T1000 (cell line): Measurements from ENCODE around the gene TIMM44.

Experiments used
- DNase-seq: peaks from one replicate; lab custom pipeline; 2025; ENCODE audit warnings: mixed read lengths; lab: John Stamatoyannopoulos, UW

The TIMM44 gene, protein sequence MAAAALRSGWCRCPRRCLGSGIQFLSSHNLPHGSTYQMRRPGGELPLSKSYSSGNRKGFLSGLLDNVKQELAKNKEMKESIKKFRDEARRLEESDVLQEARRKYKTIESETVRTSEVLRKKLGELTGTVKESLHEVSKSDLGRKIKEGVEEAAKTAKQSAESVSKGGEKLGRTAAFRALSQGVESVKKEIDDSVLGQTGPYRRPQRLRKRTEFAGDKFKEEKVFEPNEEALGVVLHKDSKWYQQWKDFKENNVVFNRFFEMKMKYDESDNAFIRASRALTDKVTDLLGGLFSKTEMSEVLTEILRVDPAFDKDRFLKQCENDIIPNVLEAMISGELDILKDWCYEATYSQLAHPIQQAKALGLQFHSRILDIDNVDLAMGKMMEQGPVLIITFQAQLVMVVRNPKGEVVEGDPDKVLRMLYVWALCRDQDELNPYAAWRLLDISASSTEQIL

DNA sequence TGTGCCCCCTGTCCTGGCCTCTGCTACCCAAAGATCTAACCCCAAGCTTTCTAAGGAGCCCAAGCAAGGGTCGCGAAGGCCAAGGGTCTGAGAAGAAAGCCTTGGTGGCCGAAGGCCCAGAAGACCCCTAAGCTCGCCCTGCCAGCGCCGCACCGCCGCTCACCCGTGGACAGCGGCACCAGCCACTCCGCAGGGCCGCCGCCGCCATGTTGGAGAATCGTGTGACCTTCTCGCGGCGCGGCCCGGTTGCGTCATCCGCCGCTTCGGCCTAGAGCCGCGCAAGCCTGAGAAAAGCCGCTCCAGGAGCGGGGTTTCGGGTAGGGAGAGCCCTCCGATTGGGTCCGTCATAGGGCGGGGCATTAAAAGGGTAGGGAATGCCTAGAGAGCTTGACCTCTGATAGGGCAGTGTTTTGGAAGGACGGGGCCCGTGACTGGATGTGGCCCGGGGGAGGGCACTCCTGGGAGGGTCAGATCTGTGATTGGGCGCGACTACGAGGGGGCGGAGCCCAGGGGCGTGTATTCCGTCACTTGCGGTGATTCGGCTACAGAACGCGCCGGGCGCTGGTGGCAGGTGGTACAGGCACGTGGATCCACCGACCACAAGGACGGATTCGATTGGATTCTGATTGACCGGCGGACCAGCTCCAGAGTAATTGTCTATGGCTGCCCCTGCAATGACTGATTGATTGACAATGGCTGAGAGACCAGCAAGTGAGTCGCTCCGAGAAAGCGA is at the start of gene TIMM44:
TSS of gene TIMM44 (minus strand) at position 223 of the 733 bp plus-strand sequence. CDS start at position 208, 15 bp downstream.
- peak; percentile 98 for DNase-seq

DNA sequence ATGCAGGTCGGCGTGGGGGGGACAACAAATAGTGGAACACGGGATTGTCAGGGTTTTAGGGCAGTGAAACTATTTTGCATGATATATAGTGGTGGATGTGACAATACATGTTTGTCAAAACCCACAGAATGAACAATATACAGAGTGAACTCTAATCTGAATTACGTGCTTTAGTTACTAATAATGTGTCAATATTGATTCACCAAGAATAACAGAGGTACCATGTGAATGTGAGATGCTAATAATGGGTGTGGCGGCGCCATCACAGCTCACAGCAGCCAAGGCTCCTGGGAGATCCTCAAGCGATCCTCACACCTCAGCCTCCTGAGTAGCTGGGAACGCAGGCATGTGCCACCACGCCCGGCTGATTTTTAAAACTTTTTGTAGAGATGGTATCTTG is 49.1 kb upstream of the TIMM44 start:
- no peak for DNase-seq

DNA sequence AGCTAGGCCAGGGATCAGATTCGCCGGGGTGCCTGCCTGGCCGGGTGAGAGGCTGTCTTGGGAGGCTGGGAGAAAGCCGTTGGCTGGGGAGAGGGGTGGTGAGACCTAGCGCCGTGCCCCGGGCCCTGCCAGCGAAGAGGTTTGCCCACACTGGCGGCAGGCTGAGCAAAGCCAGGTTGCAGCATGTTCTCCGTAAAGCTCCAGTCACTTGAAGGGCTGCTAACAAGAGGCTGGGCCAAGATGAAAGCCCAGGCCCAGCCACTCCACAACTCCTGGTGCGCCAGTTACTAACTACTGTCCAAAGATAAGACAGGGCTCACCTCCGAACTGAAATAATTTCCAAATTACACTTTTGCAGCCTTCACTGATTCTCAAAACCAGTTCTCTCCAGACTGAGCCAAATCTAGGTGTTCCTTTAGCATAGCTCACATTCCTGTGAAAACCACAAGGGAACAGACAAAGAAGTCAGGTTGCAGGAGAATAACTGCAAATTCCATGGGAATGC is 45.7 kb upstream of the TIMM44 start:
- no peak for DNase-seq

DNA sequence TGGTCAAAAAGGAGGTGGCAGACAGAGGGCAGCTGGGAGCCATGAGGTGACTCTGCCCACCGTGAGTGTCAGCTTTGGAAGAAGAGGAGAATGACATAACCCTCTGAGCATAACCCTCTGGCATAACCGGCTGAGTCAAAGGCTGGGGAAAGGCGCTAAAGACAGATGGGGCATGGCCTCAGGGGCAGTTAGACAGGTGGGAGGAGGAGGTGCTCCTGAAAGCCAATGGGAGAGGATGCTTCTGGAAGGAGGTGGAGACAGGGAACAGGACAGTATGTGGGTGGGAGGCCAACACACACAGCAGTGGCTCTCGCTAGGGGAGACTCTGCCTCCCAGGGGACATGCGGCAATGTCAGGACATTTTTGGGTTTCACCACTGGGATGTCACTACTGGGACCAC is 44.8 kb upstream of the TIMM44 start:
- no peak for DNase-seq

DNA sequence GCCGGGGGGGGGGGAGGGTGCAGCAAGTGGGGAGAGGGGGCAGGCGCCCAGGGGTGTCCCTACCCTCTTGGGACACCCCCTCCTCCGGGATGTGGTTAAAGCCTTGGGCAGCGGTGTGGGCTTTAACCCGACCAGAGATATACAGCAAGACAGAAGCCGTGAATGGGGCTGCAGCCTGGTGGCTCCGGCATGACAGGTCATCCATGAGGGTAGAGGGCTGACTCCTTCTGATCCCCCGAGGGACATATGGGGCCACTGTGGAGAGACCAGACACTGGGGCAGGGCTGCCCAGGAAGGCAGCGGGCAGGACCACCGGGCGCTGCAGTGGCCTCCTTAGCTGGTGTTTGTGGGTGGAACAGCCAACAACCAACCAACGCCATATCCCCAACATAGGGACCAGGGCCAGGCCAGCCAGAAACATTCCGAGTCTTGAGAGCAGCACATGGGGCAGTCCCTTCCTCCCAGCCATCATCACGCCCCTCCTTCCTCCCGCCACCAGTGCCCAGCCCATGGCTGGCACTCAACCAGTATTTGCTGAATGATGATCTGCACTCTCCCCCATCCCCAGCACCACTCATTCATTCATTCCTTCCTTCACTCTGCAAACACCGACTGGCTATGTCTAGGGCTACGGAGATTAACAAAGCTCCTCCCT is 43.8 kb upstream of the TIMM44 start:
- DNase-seq: no peak

DNA sequence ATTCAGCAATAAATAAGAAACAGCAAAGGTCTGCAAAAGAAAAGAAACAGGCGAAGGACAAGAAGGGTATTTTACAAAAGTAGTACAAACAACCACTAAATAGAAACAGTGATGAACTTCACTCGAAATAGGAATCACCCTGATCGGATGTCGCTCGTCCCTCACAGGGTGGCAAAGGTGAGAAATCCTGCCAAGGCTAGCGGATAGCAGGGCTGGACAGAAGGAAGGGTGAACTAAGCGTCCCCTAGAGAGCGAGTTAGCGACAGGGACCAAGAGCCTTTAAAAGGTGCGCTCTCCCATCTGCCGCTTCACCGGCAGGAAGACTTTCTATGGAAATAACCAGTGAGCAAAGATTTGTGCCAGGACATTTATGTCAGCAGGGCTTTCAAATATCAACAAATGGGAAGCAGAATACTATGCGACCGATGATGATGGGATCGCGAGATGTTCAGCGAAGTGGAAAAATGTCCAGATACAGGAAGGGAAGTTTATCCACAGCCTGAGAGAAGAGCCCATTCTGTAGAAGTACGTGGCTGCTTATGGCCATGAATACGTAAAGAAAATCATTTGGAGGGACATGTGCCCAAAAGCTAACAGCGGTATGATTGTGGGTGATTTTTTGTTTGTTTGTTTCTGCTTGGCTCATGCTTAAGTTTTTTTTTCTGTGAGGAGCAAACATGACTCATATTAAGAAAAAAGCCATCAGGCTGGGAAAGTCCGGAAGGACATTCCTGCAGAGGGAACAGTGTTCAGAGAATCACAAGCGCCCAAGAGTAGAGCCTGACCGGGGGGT is 43.1 kb upstream of the TIMM44 start:
- peak; percentile 11 for DNase-seq

DNA sequence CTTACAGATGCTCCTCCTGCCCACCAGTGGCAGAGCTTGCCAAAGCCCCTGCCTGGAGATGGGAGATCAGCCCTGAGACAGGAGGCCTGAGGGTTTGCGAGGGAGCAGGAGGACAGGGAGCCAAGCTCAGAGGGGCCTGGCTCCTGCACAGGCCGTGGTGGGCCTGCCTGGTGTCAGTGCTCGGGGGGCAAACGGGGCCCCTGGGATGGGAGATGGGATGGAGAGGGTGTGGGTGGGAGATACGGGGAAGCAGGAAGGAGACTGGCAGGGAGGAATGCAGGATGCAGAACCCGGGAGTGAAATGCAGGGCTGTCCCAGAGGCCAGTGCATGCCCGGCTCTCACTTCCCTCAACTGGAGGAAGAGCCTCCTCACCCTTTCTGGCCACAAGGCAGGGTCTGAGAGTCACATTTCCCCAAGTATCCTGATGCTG is 42.0 kb upstream of the TIMM44 start:
- DNase-seq: no peak

DNA sequence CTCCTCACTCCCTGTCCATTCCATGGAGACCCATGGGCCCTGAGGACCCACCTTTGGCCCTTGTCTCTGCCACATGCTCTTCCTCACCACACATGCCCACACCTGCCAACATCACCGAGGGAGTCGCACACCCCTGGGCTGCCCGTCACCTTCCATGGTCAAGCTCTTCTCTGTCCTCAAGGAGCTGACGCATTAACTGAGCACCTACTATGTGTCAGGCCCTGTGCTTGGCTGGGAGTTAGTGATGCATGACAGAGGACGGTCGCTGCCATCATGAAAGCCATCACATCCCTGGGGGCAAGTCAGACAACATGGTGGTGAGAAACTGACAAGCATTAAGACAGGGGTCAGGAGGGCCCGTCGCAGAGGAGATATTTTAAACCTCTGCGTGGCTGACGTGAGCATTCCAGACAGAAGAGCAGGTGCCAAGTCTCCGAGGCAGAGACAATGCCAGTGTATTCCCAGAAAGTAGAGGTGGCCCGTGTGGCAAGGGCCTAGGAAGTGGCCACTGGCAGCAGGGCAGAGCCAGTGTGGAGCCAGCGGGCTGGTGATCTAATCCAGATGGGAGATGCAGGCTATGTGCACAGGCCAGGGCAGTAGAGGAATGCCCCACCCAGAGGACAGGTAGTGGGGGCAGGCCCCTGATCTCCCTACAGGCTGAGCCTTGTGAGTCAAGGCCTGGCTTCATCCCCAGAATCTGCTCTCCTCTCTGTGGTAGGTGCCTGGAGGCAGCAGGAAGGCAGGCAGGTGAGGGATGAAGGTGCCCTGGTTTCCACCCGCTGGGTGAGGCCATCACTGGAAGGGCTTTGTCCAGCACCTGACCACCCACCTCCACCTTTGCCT is 40.8 kb upstream of the TIMM44 start:
- DNase-seq: no peak

DNA sequence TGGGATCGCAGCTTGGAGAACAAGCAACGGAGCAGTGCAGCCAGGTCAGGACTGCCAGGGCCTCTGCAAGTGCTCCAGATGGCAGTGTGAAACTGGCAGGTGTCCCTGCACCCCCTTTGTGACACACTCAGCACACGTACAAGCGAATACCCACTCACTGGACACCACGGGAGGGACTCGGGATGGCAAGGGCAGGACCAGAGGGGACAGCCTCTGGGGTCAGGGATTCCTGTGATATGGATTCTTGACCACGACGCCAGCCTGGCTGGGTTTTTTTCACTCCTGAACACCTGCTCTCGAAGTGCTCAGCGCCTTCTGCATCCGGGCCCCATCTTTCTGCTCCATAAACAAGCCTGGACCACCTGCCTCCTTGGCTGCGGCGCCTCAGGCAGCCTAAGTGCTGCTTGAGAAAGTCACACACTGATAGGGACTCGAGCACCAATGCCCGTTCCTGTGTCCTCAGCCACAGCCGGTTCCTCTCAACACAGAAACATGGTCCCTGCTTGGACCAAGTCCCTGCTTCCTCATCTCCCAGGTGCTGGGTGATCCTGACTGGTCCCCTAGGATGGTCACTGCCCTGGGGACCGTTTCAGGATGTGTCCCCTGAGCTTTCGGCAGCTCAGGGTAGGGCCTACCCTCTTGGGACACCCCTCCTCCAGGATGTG is 40.0 kb upstream of the TIMM44 start:
- no peak for DNase-seq

DNA sequence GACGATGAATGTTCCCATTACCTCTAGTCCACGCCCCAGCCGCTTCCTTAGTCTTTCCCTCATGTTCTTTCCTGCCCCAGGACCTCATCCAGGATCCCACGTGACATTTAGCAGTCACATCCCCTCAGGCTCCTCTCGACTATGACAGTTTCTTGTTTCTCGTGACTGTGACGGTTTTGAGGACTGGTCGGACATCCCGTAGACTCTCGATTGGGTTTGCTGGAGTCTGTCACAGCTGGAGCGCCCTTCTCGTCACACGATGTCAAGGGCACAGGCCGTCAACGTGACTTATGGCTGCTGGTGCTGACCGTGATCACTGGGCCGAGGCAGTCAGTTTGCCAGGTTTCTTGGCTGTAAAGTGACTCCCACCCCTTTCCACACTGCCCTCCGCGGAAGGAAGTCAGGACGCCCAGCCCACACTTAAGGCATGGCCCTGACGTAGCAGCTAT is 39.2 kb upstream of the TIMM44 start:
- DNase-seq: no peak

DNA sequence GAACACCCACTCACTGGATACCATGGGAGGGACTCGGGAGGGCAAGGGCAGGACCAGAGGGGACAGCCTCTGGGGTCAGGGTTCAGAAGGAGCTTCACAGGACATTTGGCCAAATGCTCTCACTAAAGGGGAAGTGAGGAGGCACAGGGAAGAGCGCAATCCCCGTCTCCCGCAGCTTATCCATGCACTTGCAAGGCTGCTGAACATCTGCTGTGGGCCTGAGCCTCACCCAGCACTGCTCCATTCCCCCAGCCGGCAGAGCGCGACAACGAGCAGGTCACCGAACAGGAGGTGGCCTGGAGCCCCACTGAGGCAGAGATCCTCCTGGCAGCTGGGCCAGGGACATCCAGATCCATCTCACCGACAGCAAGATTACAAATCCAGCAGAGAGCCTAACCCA is 38.6 kb upstream of the TIMM44 start:
- DNase-seq: no peak

DNA sequence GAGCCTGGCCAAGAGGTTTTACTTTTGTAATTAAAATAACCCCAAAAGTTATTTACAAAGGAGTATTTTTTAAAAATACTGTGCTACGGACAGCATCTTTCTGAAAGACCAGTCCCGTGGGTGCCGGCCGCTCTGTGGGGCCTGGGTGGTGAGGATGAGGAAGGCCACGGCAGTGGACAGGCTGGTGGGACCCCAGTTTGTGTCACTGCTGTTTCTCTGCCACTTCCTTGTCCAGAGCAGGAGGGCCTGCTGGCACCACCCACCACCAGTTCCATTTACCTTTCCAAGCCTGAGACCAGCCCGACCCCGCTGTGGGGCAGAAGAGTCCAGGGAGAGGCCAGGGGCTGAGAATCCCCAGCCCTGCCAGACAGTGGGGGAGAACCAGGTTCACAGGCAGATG is 38.2 kb upstream of the TIMM44 start:
- no peak for DNase-seq

DNA sequence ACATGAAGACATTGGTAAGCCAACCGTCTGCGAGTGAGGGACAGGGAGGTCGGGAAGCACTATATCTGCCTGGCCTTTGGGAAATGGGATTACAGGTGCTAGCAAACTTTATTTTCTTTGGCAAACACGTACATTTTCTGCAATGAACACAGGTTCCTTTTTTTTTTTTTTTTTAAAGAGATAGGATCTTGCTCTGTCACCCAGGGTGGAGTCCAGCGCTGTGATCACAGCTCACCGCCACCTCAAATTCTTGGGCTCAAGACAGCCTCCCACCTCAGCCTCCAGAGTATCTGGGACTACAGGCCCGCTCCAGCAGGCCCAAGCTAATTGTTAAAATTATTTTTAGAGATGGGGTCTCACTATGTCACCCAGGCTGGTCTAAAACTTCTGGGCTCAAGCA is 37.7 kb upstream of the TIMM44 start:
- no peak for DNase-seq

DNA sequence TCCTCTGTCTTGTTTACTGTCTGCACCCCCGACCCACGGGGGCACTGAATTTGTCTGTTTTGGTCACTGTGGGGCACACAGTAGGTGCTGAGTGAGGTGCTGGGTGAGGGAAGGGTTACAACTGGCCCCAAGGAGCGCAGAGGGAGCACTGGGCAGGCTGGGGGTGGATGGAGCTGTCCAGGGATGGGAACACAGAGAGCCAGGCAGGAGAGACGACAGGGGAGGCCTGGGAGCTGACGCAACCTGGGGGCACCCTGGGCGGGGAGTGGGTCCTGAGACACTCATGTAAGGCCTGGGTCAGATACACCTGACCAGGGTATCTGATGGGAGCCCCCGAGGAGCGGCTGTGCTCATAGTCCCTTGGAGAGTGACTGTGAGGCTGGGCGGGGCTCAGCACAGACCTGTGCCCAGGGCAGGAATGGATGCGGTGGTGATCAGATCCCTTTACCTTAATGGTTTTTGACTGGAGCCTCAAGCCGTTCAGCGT is 37.2 kb upstream of the TIMM44 start:
- DNase-seq: no peak

DNA sequence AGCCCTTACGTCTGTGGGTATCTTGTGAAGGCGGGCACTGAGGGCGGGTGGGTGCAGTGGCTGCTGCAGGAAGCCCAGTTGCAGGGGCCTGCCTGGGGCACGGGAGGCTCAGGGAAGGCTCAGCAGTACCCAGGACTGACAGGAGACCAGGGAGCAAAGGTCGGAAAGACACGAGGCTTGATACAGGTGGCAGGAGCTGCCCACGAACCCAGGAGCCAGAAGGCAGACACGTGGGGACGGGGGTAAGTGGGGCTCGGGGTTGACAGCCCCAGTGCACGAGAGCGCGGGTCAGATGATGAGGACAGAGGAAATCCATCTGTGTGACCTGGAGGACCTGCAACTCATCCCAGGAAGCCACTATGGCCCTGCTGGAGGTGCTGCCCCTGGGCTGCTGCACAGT is 36.7 kb upstream of the TIMM44 start:
- no peak for DNase-seq

DNA sequence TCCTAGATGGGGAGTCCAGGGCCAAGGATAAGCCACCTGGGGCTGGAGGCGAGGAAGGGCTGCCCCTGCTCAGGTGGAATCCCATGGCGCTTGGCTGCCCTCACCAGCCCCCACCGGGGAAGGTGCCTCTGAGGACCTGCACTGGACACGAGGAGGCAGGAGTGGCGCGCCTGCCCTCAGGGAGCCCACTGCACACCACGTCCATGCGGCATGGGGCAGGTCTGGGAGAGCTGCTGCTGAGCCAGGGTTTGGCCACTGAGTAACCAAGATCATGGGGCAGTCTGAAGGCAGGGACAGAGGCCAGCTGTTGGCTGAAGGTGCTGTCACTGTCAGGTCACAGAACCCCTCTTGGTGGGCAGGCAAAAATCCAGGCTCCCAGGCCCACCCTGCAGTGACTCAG is 36.1 kb upstream of the TIMM44 start:
- DNase-seq: no peak

DNA sequence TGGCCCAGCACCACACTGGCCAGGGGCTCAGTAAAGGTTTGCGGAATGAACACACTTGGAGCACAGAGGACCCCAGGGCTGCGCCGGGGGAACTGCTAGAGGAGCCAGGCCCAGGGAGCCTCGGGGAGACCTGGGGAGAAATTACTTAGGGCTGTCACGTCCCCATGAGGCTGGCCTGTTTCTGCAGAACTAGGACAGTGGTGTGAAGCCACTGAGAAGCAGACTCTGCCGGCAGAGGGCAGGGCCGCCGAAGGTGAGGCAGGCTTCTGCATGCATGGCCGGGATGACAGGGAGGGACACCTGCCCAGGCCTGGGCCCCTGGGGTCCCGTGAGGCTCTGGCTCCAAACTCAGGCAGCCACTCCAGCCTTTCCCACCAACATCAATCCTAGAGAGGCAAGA is 35.5 kb upstream of the TIMM44 start:
- no peak for DNase-seq

DNA sequence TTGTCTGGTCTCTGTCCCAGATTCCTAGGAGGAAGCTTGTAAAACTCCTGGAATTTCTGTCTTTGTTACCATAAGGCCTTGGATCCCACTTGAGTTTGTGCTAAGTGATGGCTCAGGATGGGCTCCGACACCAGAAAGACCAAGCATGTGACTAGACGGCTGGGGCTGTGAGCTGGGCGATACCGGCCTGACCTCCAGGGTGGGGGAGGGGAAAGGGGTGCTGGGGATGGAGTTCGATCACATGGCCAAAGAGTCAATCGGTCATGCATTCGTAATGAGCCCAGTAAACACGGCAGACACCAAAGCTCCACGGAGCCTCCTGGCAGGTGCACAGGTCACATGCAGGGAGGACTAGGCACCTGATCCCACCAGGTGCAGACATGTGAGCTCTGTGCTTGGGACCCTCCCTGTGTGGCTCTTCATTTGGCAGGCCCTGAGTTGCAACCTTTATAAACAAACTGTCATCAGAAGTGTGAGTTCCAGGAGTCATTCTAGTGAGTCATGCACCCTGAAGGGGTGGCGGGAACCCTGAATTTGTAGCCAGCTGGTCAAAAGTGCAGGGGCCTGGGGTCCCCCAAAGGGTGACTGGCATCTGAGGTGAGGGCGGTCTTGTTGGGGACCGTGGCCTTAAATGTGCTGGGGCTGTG is 34.8 kb upstream of the TIMM44 start:
- DNase-seq: no peak

DNA sequence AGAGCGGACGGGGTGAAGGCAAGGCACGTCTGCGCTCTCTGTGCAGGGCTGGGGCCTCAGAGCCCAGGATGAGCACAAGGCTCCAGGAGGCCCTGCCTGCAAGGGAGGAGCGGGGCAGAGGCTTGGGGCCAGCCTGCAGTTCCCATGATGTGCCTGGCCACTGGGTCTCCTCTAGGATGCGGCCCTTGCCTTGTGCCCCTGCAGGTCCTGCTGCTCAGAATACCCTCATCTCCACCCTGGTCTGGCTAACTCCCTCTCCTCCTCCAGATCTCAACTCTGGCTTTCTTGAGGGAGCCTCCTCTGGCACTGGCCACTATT is 34.2 kb upstream of the TIMM44 start:
- DNase-seq: no peak
